GM21367 (cell line): ENCODE measurements around the gene LRRC8C.
A peak's percentile ranks its signal among the peaks of the same experiment; 100 is the strongest.

ENCODE experiments used
- ATAC-seq: cut with Tn5 transposase; IDR thresholded peaks from one replicate; pipeline ENCODE4 v1.9.1; 2021; ENCODE audit not compliant: unreplicated experiment

The LRRC8C gene

GRCh38 chr1:89761338-89761737 is 128.4 kb downstream of the LRRC8C start:
- ATAC-seq: no peak

- no peak for ATAC-seq
Observed at GRCh38 chr1:89761901-89762300, 129.0 kb downstream of the LRRC8C start.

- no peak for ATAC-seq
Observed at GRCh38 chr1:89762386-89762778, 129.5 kb downstream of the LRRC8C start.

GRCh38 chr1:89762779-89763648 is 130.1 kb downstream of the LRRC8C start:
- ATAC-seq: peak; percentile 98

GRCh38 chr1:89763649-89763986 is 130.7 kb downstream of the LRRC8C start:
- no peak for ATAC-seq

- no peak for ATAC-seq
Observed at GRCh38 chr1:89765774-89766173, 132.9 kb downstream of the LRRC8C start.

- ATAC-seq: no peak
Observed at GRCh38 chr1:89767618-89768017, 134.7 kb downstream of the LRRC8C start.
